HepG2 (cell line): ENCODE data around the gene ZBP1. TPM values are rescaled to one million over a fixed set of nuclear protein-coding genes. Genes with fewer than 3 reads are reported as not detected.
A peak's percentile ranks its signal among the peaks of the same experiment; 100 is the strongest.

ENCODE experiments used
- AKNA ChIP-seq: sonication (generic); formaldehyde crosslinking; IDR thresholded peaks from 2 replicates; pipeline ENCODE4 v1.4.0; 2020; ENCODE audit warnings: missing genetic modification reagents, borderline replicate concordance
- ARID4A ChIP-seq: sonication (generic); formaldehyde crosslinking; IDR thresholded peaks from 2 replicates; pipeline ENCODE4 v1.5.0; 2020; ENCODE audit warnings: mild to moderate bottlenecking, missing genetic modification reagents, borderline replicate concordance
- CBFB ChIP-seq: sonication (generic); formaldehyde crosslinking; IDR thresholded peaks from 2 replicates; pipeline ENCODE4 v1.4.0; 2020; ENCODE audit warnings: missing genetic modification reagents
- JARID2 ChIP-seq: sonication (generic); formaldehyde crosslinking; IDR thresholded peaks from 2 replicates; pipeline ENCODE4 v1.8.1; 2023; ENCODE audit warnings: missing genetic modification reagents, inconsistent platforms; ENCODE audit not compliant: insufficient replicate concordance
- NFKB2 ChIP-seq: sonication (generic); formaldehyde crosslinking; IDR thresholded peaks from 2 replicates; pipeline ENCODE4 v1.4.0; 2020; ENCODE audit warnings: missing genetic modification reagents, borderline replicate concordance
- NR0B2 ChIP-seq: sonication (generic); formaldehyde crosslinking; IDR thresholded peaks from 2 replicates; pipeline ENCODE4 v1.4.0; 2020; ENCODE audit warnings: mild to moderate bottlenecking, missing genetic modification reagents
- PBX3 ChIP-seq: sonication (generic); formaldehyde crosslinking; IDR thresholded peaks from 2 replicates; pipeline ENCODE4 v1.8.1; 2023; ENCODE audit warnings: missing genetic modification reagents, inconsistent platforms, borderline replicate concordance
- RARG ChIP-seq: sonication (generic); formaldehyde crosslinking; IDR thresholded peaks from 2 replicates; pipeline ENCODE4 v1.4.0; 2020; ENCODE audit warnings: low read depth, mild to moderate bottlenecking, missing genetic modification reagents
- SIX1 ChIP-seq: sonication (generic); formaldehyde crosslinking; IDR thresholded peaks from 2 replicates; pipeline ENCODE4 v1.4.0; 2020; ENCODE audit warnings: missing genetic modification reagents, borderline replicate concordance
- THAP8 ChIP-seq: sonication (generic); formaldehyde crosslinking; IDR thresholded peaks from 2 replicates; pipeline ENCODE4 v1.5.1; 2020; ENCODE audit warnings: missing genetic modification reagents, mild to moderate bottlenecking, borderline replicate concordance
- ZKSCAN8 ChIP-seq: IDR thresholded peaks from 2 replicates; pipeline ENCODE4 v1.6.1; 2016; ENCODE audit warnings: borderline replicate concordance, missing genetic modification reagents, missing compliant biosample characterization
- ZMYM2 ChIP-seq: sonication (generic); formaldehyde crosslinking; IDR thresholded peaks from 2 replicates; pipeline ENCODE4 v1.8.0; 2022; ENCODE audit warnings: mild to moderate bottlenecking, missing genetic modification reagents
- ZNF124 ChIP-seq: sonication (generic); formaldehyde crosslinking; IDR thresholded peaks from 2 replicates; pipeline ENCODE4 v1.4.0; 2020; ENCODE audit warnings: missing genetic modification reagents
- ZNF234 ChIP-seq: sonication (generic); formaldehyde crosslinking; conservative IDR thresholded peaks from 2 replicates; pipeline ENCODE4 v1.5.1; 2020; ENCODE audit warnings: mild to moderate bottlenecking, missing genetic modification reagents
- ZSCAN20 ChIP-seq: sonication (generic); formaldehyde crosslinking; IDR thresholded peaks from 2 replicates; pipeline ENCODE4 v1.4.0; 2020; ENCODE audit warnings: missing genetic modification reagents, mild to moderate bottlenecking, borderline replicate concordance
- polyA plus RNA-seq, 8 experiments: library from polyadenylated mRNA; depleted of rRNA in 3 of 8; stranded (reverse) in 7 of 8; unstranded in 1 of 8; fragments of >200 nt; fragmentation: Illumina TruSeq in 4 of 8; extraction: Trizol in 4 of 8; gene quantifications; 2 replicates each; pipeline versions ENCODE4 v1.2.1 to v1.2.3, GENCODE V29; 2011 to 2016; ENCODE audit warnings: low read depth in 4 of 8, missing spikeins in 1 of 8, mixed read lengths in 1 of 8; ENCODE audit not compliant: insufficient read depth in 1 of 8
- total RNA-seq, 5 experiments: library from RNA; depleted of rRNA; stranded (reverse); fragments of >200 nt; fragmentation: Illumina TruSeq; extraction: Trizol; gene quantifications; 2 replicates each; pipeline ENCODE4 v1.2.3, GENCODE V29; 2016; ENCODE audit warnings: low read depth in 1 of 5

Gene ZBP1
- total and polyA plus RNA-seq, 2 of the 13 experiments (the other 11 are each of a cell fraction or from before 2014, with no cell fraction given) = not detected

GRCh38 chr20:57596998-57597939, 23.0 kb downstream of the ZBP1 start (continued):
- no peak; the same call in 1 of the 2 replicates for TF ChIP-seq ARID4A (CRISPR knock-in tag)
- TF ChIP-seq ZKSCAN8 = no peak
- TF ChIP-seq PBX3 (CRISPR knock-in tag) = 0 out of 2 replicates have a peak, but pooled peaks have one; percentile 54
- TF ChIP-seq ZMYM2 (CRISPR knock-in tag) = no peak
- TF ChIP-seq AKNA (CRISPR knock-in tag) = no peak
- TF ChIP-seq RARG (CRISPR knock-in tag) = no peak
- TF ChIP-seq NFKB2 (CRISPR knock-in tag) = peak; percentile 47; the same call in 1 of the 2 replicates
- TF ChIP-seq NR0B2 (CRISPR knock-in tag) = no peak
- no peak for TF ChIP-seq SIX1 (CRISPR knock-in tag)
- TF ChIP-seq ZNF124 (CRISPR knock-in tag) = 0 out of 2 replicates have a peak, but pooled peaks have one; percentile 51
- no peak for TF ChIP-seq JARID2 (CRISPR knock-in tag)
- TF ChIP-seq ZSCAN20 (CRISPR knock-in tag) = 0 out of 2 replicates have a peak, but pooled peaks have one; percentile 81
- TF ChIP-seq THAP8 = no peak
- TF ChIP-seq CBFB (CRISPR knock-in tag) = 0 out of 2 replicates have a peak, but pooled peaks have one; percentile 42
- TF ChIP-seq ZNF234 = peak; percentile 69; the same call in 1 of the 2 replicates
